Trophoblast cell (in vitro differentiated cells and primary cell): ENCODE data around the gene DUSP8.

Source experiments
- DNase-seq, 2 donors: peaks; one replicate each; pipeline ENCODE4 v3.0.0-alpha.2; 2016
- H2AFZ ChIP-seq: 2 replicates; pipeline ENCODE4 v1.6.1; 2013; ENCODE audit warnings: low read length, moderate library complexity, mild to moderate bottlenecking; ENCODE audit not compliant: insufficient read depth, poor library complexity
- H2AK5ac ChIP-seq: 2 replicates; pipeline ENCODE4 v1.6.1; 2013; ENCODE audit warnings: mild to moderate bottlenecking, low read length
- H2BK120ac ChIP-seq: 2 replicates; pipeline ENCODE4 v1.6.1; 2013; ENCODE audit warnings: low read length, mild to moderate bottlenecking, moderate library complexity; ENCODE audit not compliant: insufficient read depth, poor library complexity
- H2BK12ac ChIP-seq: 2 replicates; pipeline ENCODE4 v1.6.1; 2013; ENCODE audit warnings: mild to moderate bottlenecking, low read length, moderate library complexity
- H2BK5ac ChIP-seq: 2 replicates; pipeline ENCODE4 v1.6.1; 2013; ENCODE audit warnings: low read length, low read depth, moderate library complexity, mild to moderate bottlenecking; ENCODE audit not compliant: poor library complexity
- H3K14ac ChIP-seq: 2 replicates; pipeline ENCODE4 v1.6.1; 2013; ENCODE audit warnings: mild to moderate bottlenecking, low read length
- H3K18ac ChIP-seq: 2 replicates; pipeline ENCODE4 v1.6.1; 2013; ENCODE audit warnings: mild to moderate bottlenecking, low read length
- H3K23ac ChIP-seq: 2 replicates; pipeline ENCODE4 v1.6.1; 2013; ENCODE audit warnings: low read length
- H3K27ac ChIP-seq: 2 replicates; pipeline ENCODE4 v1.5.1; 2013; ENCODE audit warnings: low read depth, mild to moderate bottlenecking, inconsistent platforms, low read length, moderate library complexity
- H3K27me3 ChIP-seq: 2 replicates; pipeline ENCODE4 v1.6.1; 2013; ENCODE audit warnings: inconsistent platforms, mild to moderate bottlenecking, low read length, moderate library complexity; ENCODE audit not compliant: insufficient read depth
- H3K36me3 ChIP-seq, 2 experiments: 1 replicate in 1 of 2; 2 replicates in 1 of 2; pipeline ENCODE4 v1.6.1; 2013; ENCODE audit warnings: low read length in 2 of 2, mild to moderate bottlenecking in 2 of 2, moderate library complexity in 1 of 2; ENCODE audit not compliant: insufficient read depth in 2 of 2, control insufficient read depth in 1 of 2
- H3K4ac ChIP-seq: 2 replicates; pipeline ENCODE4 v1.6.1; 2013; ENCODE audit warnings: low read depth, mild to moderate bottlenecking, low read length, moderate library complexity
- H3K4me1 ChIP-seq, 2 experiments: 1 replicate in 1 of 2; 2 replicates in 1 of 2; pipeline ENCODE4 v1.6.1; 2013; ENCODE audit warnings: low read length in 2 of 2, mild to moderate bottlenecking in 2 of 2, moderate library complexity in 1 of 2; ENCODE audit not compliant: insufficient read depth in 2 of 2, control insufficient read depth in 1 of 2
- H3K4me2 ChIP-seq: 2 replicates; pipeline ENCODE4 v1.6.1; 2013; ENCODE audit warnings: inconsistent platforms, mild to moderate bottlenecking, low read length, moderate library complexity
- H3K4me3 ChIP-seq: 2 replicates; pipeline ENCODE4 v1.5.1; 2013; ENCODE audit warnings: mild to moderate bottlenecking, low read depth, low read length, inconsistent platforms
- H3K79me1 ChIP-seq: one replicate; pipeline ENCODE4 v1.6.1; 2013; ENCODE audit warnings: low read length
- H3K79me2 ChIP-seq: 2 replicates; pipeline ENCODE4 v1.6.1; 2013; ENCODE audit warnings: low read length, mild to moderate bottlenecking; ENCODE audit not compliant: control insufficient read depth, insufficient read depth, poor library complexity
- H3K9ac ChIP-seq: 2 replicates; pipeline ENCODE4 v1.6.1; 2013; ENCODE audit warnings: mild to moderate bottlenecking, low read length
- H3K9me3 ChIP-seq: 2 replicates; pipeline ENCODE4 v1.6.1; 2013; ENCODE audit warnings: low read depth, mild to moderate bottlenecking, control low read depth, inconsistent platforms, low read length; ENCODE audit not compliant: insufficient read depth
- H4K12ac ChIP-seq: 2 replicates; pipeline ENCODE4 v1.6.1; 2013; ENCODE audit warnings: low read depth, mild to moderate bottlenecking, low read length, moderate library complexity
- H4K8ac ChIP-seq: 2 replicates; pipeline ENCODE4 v1.6.1; 2013; ENCODE audit warnings: low read depth, mild to moderate bottlenecking, low read length, moderate library complexity
- H4K91ac ChIP-seq: one replicate; pipeline ENCODE4 v1.6.1; 2013; ENCODE audit warnings: low read depth, mild to moderate bottlenecking, low read length, moderate library complexity
- WGBS: extraction: QIAGEN DNeasy Blood & Tissue Kit; methylation state at CpG from one replicate; pipeline ENCODE4 v1.1.7; 2013; ENCODE audit warnings: missing lambda C conversion rate; ENCODE audit not compliant: insufficient read length, insufficient coverage; ENCODE audit errors: extremely low coverage; 5-methylcytosine and 5-hydroxymethylcytosine counted together

The DUSP8 gene

GRCh38 chr11:1560649-1561251 is 11.3 kb downstream of the DUSP8 start:
- Histone ChIP-seq H3K27me3 (no peaks in the 10 kb centered on the region), H4K91ac (no peak overlapping the region), H4K8ac (no peak overlapping the region), H2AFZ (no peak overlapping the region), H3K4ac (no peak overlapping the region), H3K27ac (no peak overlapping the region), H2BK5ac (no peak overlapping the region), H2BK12ac (no peak overlapping the region), H3K9me3 (peaks cover 7% of the 10 kb centered on the region), H2BK120ac (no peak overlapping the region), H3K9ac (no peak overlapping the region), H3K14ac (no peak overlapping the region), H2AK5ac (no peak overlapping the region), H3K4me3 (no peak overlapping the region), H3K4me1 (peaks cover 5 to 8% of the 10 kb centered on the region in 2 experiments), H3K36me3 (peaks cover 73 to 80% of the 10 kb centered on the region in 2 experiments), H3K79me2 (no peaks in the 10 kb centered on the region), H3K79me1 (no peaks in the 10 kb centered on the region), H3K18ac (no peak overlapping the region), H3K4me2 (no peak overlapping the region), H3K23ac (no peak overlapping the region), H4K12ac (no peak overlapping the region)
- no CpG with 5 or more reads among the region's 8 CpGs for WGBS
- no peak for DNase-seq

GRCh38 chr11:1560002-1560648 is 11.9 kb downstream of the DUSP8 start:
- H2BK12ac ChIP-seq, result no peak overlapping the region
- no peak overlapping the region for H3K27ac ChIP-seq
- H3K36me3 ChIP-seq, result peaks cover 71 to 79% of the 10 kb centered on the region in 2 experiments
- H3K23ac ChIP-seq, result no peak overlapping the region
- H4K12ac ChIP-seq, result no peak overlapping the region
- no peak overlapping the region for H2AK5ac ChIP-seq
- H3K79me1 ChIP-seq, result no peaks in the 10 kb centered on the region
- no peak overlapping the region for H3K18ac ChIP-seq
- no peak overlapping the region for H3K4me2 ChIP-seq
- H3K4me3 ChIP-seq, result no peak overlapping the region
- H3K79me2 ChIP-seq, result no peaks in the 10 kb centered on the region
- H4K8ac ChIP-seq, result no peak overlapping the region
- no peak overlapping the region for H3K9ac ChIP-seq
- WGBS, result no CpG with 5 or more reads among the region's 15 CpGs
- no peak overlapping the region for H3K14ac ChIP-seq
- no peak overlapping the region for H4K91ac ChIP-seq
- DNase-seq, result no peak
- no peak overlapping the region for H2BK5ac ChIP-seq
- H2BK120ac ChIP-seq, result no peak overlapping the region
- no peak overlapping the region for H3K4ac ChIP-seq
- H3K9me3 ChIP-seq, result peaks cover 7% of the 10 kb centered on the region
- no peaks in the 10 kb centered on the region for H3K27me3 ChIP-seq
- peaks cover 5 to 8% of the 10 kb centered on the region in 2 experiments for H3K4me1 ChIP-seq
- no peak overlapping the region for H2AFZ ChIP-seq

GRCh38 chr11:1559111-1559951 is 12.7 kb downstream of the DUSP8 start:
- Histone ChIP-seq H2AFZ (no peak overlapping the region), H3K9ac (no peak overlapping the region), H3K4ac (no peak overlapping the region), H3K4me1 (peaks cover 0 to 2% of the 10 kb centered on the region in 2 experiments), H4K91ac (no peak overlapping the region), H3K36me3 (peaks cover 72 to 75% of the 10 kb centered on the region in 2 experiments), H3K18ac (no peak overlapping the region), H3K23ac (no peak overlapping the region), H2BK5ac (no peak overlapping the region), H2BK120ac (no peak overlapping the region), H4K8ac (no peak overlapping the region), H3K79me2 (no peaks in the 10 kb centered on the region), H3K79me1 (no peaks in the 10 kb centered on the region), H4K12ac (no peak overlapping the region), H3K4me2 (no peak overlapping the region), H3K27me3 (no peaks in the 10 kb centered on the region), H3K27ac (no peak overlapping the region), H2AK5ac (no peak overlapping the region), H2BK12ac (no peak overlapping the region), H3K14ac (no peak overlapping the region), H3K4me3 (no peak overlapping the region), H3K9me3 (peaks cover 7% of the 10 kb centered on the region)
- no CpG with 5 or more reads among the region's 29 CpGs for WGBS
- no peak for DNase-seq

DNA sequence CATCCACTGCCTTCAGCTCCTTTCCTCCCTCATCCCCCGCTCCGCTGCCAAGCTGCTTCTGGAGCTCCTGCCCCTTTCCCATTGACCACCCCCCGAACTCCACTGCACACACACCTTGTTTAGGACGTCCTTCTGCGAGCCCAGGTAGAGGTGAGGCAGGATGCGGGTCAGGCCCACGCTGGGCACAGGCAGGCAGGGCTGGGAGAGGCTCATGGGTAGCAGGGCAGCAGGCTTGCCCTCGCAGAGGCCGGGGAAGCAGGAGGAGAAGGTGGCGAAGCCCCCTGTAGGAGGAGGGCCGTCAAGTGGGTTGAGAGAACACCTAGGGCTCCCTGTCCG is 13.3 kb downstream of the DUSP8 start:
- DNase-seq, result no peak
- Histone ChIP-seq H2AK5ac (no peak overlapping the region), H3K18ac (no peak overlapping the region), H2BK120ac (no peak overlapping the region), H3K4me1 (peaks cover 2 to 3% of the 10 kb centered on the region in 2 experiments), H3K4me2 (no peak overlapping the region), H2BK12ac (no peak overlapping the region), H3K23ac (no peak overlapping the region), H4K8ac (no peak overlapping the region), H3K4ac (no peak overlapping the region), H3K9ac (no peak overlapping the region), H2AFZ (no peak overlapping the region), H3K79me2 (no peaks in the 10 kb centered on the region), H3K14ac (no peak overlapping the region), H3K4me3 (no peak overlapping the region), H3K9me3 (peaks cover 7% of the 10 kb centered on the region), H4K12ac (no peak overlapping the region), H3K79me1 (no peaks in the 10 kb centered on the region), H2BK5ac (no peak overlapping the region), H3K27me3 (no peaks in the 10 kb centered on the region), H3K27ac (no peak overlapping the region), H3K36me3 (peaks cover 69 to 71% of the 10 kb centered on the region in 2 experiments), H4K91ac (no peak overlapping the region)
- WGBS, result no CpG with 5 or more reads among the region's 12 CpGs
